LNCAP (cell line): ENCODE results near the gene SIX1.

Experiments
- TF ChIP-seq, protein P1 (sequence below): fragments of 450-650 bp; IDR thresholded peaks from 2 replicates; pipeline ENCODE4 v1.5.1; 2017; ENCODE audit warnings: mild to moderate bottlenecking

SIX1 gene

DNA sequence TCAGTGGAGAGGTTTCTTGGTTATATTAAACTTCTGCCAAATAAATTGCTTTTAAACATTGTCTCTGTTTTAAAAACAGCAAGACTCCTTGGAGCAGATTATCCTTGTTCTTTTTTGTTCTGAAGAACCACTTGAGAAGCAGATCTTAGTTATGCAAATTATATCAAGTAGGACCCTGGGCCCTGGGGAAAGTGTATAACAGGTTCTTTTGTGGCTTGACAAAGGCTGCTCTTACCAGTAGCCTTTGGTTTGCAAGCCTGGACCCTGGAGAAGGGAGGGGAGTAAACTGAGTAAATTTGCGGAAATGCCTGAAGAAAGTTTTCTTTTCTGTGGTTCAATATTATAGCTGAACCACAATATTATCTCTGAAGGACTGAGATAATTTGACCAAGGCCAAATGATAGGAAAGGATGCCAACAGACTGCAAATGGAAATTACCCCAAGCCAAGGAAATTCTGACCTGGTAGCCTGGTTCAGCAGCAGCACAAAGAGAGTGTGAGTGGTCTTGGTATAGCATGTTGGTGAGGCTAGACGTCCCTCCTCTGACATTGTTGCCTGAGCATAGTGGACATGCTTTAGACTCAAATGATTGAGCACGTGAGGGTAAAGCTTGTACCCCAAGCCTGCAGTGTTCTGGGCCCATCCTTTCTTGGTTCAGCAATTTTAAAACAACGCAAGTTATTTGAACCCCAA lies 30.4 kb upstream of the SIX1 start:
- TF ChIP-seq, protein P1, sequence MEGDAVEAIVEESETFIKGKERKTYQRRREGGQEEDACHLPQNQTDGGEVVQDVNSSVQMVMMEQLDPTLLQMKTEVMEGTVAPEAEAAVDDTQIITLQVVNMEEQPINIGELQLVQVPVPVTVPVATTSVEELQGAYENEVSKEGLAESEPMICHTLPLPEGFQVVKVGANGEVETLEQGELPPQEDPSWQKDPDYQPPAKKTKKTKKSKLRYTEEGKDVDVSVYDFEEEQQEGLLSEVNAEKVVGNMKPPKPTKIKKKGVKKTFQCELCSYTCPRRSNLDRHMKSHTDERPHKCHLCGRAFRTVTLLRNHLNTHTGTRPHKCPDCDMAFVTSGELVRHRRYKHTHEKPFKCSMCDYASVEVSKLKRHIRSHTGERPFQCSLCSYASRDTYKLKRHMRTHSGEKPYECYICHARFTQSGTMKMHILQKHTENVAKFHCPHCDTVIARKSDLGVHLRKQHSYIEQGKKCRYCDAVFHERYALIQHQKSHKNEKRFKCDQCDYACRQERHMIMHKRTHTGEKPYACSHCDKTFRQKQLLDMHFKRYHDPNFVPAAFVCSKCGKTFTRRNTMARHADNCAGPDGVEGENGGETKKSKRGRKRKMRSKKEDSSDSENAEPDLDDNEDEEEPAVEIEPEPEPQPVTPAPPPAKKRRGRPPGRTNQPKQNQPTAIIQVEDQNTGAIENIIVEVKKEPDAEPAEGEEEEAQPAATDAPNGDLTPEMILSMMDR, result no peak

DNA sequence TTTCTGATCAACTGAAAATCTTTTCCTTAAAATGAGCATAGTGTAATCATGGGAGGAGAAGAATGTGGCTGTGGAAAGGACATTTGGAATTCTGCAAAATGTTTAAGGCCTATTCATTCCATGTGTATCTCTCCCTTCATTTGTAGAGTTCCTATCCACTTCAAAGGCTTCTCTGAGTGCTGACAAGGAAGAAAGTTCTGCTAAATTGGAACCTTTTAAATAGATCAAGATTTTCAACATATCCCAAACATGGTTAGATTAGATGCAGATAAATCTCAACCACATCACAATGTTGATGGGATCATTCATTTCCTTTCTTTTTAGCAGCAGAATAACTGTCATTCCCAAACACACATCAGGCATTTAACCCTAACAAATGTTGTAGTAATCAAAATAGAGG lies 28.4 kb upstream of the SIX1 start:
- TF ChIP-seq, protein P1, result no peak

DNA sequence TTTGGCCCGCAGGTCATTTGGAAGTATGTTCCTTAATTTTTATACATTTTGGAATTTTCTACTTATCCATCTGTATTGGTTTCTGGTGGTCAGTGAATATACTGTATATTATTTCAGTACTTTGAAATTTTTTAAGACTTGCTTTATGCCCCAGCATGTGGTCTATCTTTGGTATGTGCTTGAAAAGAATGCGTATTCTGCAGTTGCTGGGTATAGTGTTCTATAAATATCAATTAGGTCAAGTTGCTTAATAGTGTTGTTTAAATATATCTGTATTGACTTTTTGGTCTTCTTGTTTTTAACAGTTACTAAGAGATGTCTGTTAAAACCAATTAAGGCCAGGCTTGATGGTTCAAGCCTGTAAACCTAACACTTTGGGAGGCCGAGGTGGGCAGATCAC lies 21.7 kb upstream of the SIX1 start:
- TF ChIP-seq, protein P1, result no peak

DNA sequence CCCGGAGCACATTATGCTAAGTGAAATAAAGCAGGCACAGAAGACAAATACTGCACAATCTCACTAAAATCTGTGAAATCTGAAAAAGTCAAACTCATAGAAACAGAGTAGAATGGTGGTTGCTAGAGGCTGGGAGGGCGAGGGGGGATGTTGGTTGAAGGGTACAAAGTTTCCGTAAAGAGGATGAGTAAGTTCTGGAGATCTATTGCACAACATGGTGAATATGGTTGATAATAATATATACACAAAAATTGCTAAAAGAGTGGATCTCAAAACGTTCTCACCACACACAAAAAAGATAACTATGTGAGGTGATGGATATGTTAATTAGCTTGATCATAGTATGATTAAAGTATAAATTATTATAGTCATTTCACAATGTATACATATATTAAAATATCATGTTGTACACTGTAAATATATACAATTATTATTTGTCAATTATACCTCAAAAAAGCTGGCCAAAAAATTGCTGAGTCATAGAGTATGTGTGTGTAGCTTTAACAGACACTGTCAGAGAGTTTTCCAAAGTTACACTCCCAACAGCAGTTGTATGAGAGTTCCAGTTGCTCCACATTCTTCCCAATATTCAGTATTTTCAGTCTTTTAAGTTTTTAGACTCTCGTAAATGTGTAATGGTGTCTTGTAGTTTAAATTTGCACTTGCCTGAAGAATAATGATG lies 19.3 kb upstream of the SIX1 start:
- TF ChIP-seq, protein P1, result no peak

DNA sequence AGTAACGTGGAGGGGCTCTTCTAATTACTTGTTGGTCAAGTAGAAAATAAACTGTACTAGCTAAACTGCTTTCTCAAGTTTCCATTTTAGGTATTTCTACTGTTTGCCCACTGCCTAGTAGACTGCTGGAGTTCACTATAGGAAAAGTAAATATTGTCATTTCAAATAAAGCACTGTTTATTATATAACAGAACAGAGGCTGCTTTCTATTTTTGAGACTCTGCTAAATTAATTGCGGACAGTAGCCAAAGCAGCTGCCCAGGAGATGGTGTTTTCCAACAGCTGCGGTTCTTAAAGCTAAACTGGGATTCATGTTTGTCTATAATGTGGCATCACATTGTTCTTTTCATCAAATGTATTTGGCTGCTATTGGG lies 15.9 kb upstream of the SIX1 start:
- TF ChIP-seq, protein P1, result no peak

DNA sequence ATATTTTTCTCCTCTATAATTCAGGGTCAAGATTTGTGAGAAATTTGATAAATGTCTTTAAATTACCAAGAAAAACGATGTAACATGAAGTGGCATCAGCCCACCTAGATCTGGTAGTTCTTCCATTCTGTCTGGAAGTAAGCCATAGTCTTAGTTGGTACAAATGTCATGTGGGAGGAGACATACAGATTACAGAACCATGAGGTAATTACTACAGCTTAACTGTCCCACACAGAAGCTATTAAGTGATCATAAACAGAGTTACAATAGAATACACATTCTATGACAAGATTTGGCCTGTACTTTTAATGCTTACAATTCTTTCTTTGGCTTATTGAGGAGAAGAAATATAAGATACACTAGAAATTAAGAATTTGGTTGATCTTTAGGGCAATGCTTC lies 13.7 kb upstream of the SIX1 start:
- TF ChIP-seq, protein P1, result no peak

DNA sequence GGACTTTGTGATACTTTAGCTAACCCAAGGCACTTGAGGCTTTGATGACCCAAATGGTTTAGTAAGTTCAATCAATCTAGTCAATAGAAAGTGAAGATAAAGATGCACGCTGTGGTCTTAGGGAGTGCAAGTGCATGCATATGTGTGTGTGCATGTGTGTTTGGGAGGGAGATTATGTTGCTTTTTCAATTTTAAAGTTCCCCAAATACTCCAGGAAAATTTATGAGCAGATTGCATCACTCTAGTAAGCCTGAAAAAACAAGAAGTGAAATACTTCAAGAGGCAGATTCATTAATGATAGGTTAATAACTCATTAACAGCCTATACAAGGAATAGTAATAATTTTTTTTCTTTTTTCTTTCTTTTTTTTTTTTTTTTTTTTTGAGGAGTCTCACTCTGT lies 12.4 kb upstream of the SIX1 start:
- TF ChIP-seq, protein P1, result no peak
